ENCODE measurements around the gene SUPT7L. TPM values are rescaled to one million over a fixed set of nuclear protein-coding genes. Genes with fewer than 3 reads are reported as not detected.

SUPT7L gene
- total and polyA plus RNA-seq, 8 donors = 8.0 to 32.4 (median 11.2) TPM

- H3K4me3 ChIP-seq = no peak overlapping the region
- FAIRE-seq (no peak), ATAC-seq (no peak), DNase-seq (no peak)
- peaks cover 0 to 11% (median 0%) of the 10 kb centered on the region in 3 donors for H3K36me3 ChIP-seq
- peaks cover 0 to 13% (median 4%) of the 10 kb centered on the region in 3 donors for H3K4me1 ChIP-seq
- H3K9me3 ChIP-seq = no peaks in the 10 kb centered on the region
- no peak overlapping the region for H3K27ac ChIP-seq
- intact Hi-C loops (cut with DNase I) = no loop called here
- no peaks in the 10 kb centered on the region for H3K27me3 ChIP-seq
- TF ChIP-seq, protein P1, sequence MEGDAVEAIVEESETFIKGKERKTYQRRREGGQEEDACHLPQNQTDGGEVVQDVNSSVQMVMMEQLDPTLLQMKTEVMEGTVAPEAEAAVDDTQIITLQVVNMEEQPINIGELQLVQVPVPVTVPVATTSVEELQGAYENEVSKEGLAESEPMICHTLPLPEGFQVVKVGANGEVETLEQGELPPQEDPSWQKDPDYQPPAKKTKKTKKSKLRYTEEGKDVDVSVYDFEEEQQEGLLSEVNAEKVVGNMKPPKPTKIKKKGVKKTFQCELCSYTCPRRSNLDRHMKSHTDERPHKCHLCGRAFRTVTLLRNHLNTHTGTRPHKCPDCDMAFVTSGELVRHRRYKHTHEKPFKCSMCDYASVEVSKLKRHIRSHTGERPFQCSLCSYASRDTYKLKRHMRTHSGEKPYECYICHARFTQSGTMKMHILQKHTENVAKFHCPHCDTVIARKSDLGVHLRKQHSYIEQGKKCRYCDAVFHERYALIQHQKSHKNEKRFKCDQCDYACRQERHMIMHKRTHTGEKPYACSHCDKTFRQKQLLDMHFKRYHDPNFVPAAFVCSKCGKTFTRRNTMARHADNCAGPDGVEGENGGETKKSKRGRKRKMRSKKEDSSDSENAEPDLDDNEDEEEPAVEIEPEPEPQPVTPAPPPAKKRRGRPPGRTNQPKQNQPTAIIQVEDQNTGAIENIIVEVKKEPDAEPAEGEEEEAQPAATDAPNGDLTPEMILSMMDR (IDR thresholded peaks at IDR 0.05) = no peak
Measured at GRCh38 chr2:27624943-27625342, 38.5 kb downstream of the SUPT7L start.

DNA sequence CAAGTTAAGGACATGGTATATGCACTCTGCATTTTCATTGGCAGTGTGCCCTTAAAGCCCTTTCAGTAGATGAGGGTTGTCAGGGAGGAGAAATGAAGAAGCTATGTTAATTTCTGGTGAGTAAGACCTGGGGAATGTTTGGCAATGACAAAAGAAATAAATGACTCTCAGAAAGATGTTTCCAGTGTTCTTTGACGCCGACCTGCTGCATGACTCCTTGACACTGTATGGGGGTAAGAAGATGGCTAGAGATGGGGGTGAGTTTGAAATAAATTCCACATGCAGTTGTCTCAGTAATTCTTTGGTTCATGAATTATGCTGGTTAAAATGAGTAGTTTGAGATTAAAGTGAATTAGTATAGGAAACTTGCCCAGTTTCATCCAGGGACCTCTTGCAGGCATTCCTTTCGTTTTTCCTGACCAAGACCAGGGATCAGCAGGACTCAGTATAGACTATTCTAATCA is 40.5 kb downstream of the SUPT7L start:
- DNase-seq = no peak
- peaks cover 0 to 18% (median 0%) of the 10 kb centered on the region in 3 donors for H3K36me3 ChIP-seq
- H3K9me3 ChIP-seq = no peaks in the 10 kb centered on the region
- no peak overlapping the region for H3K27ac ChIP-seq
- no peak for ATAC-seq
- TF ChIP-seq, protein P1 (IDR thresholded peaks at IDR 0.05) = no peak
- intact Hi-C loops (cut with DNase I) = no loop called here
- no peak overlapping the region for H3K4me3 ChIP-seq
- 72 to 73% methylated on average over 3 of the region's 3 CpGs for WGBS, 2 donors
- FAIRE-seq = no peak
- H3K27me3 ChIP-seq = no peaks in the 10 kb centered on the region
- H3K4me1 ChIP-seq = peaks cover 0 to 4% (median 2%) of the 10 kb centered on the region in 3 donors

DNA sequence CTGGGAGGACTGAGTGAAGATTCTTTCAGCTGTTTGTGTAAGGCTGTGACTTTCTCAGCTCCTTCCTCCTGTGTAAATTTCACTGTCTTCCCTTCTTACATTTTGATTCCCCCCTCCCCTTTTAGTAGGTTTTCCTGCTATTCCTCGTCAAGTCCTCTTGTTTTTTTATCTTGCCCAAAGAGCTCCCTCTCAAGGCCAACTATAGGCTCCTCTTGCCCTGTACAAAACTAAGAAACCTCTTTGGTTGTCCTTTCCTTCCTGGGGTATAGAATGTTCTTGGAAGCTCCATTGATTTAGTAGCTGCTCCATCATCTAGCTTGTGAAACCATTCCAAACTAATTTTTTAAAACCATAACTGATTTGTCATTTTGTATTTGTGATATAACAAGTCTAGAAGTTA is 41.9 kb downstream of the SUPT7L start:
- Histone ChIP-seq H3K27me3 (no peaks in the 10 kb centered on the region), H3K36me3 (peaks cover 0 to 30% (median 4%) of the 10 kb centered on the region in 3 donors), H3K4me1 (no peaks in the 10 kb centered on the region), H3K9me3 (no peaks in the 10 kb centered on the region), H3K27ac (no peak overlapping the region), H3K4me3 (no peak overlapping the region)
- no peak for DNase-seq
- 81 to 84% methylated on average over 1 of the region's 1 CpG for WGBS, 2 donors
- no peak for FAIRE-seq
- no peak for ATAC-seq
- intact Hi-C loops (cut with DNase I) = no loop called here
- TF ChIP-seq, protein P1 (IDR thresholded peaks at IDR 0.05) = no peak

DNA sequence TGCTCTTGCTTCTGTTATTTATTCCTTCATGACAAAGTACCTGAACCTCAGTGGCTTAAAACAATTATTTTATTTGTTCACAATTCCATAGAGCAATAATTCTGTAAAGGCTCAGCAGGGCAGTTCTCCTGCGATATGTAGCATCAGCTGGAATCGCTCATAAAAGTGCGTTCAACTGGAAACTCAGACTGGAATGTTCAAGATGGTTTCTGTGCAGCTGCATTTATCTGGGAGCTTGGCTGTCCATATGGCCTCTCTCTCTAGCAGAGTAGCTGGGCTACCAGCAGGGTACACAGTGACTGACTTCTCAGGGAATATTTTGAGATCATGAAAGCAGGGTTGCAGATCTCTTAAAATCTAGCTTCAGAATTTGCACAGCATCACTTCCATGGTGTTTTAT is 48.1 kb downstream of the SUPT7L start:
- H3K27ac ChIP-seq = no peak overlapping the region
- no peak for FAIRE-seq
- intact Hi-C loops (cut with DNase I) = no loop called here

DNA sequence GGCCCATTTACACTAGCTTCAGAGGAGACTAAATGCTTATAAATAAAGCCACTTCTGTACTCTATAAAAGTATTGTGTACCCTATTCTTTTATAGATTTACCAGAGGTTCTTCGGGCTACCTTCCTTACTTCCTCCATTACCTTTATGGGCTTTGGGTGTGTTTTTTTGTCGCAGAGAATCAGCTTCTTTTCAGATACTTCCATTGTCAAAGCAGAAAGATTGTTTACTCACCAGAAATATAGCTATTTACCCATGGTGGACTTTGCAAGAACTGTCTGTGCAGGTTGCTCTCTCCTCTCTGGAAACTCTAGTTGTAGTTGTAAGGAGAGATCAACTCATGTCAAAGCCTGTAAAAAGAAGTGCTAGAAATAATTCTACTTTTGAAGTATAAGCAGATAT is 49.4 kb downstream of the SUPT7L start:
- ATAC-seq = no peak
- no peak for FAIRE-seq
- DNase-seq = no peak
- TF ChIP-seq, protein P1 (IDR thresholded peaks at IDR 0.05) = no peak
- intact Hi-C loops (cut with DNase I) = no loop called here
- Histone ChIP-seq H3K4me1 (no peaks in the 10 kb centered on the region), H3K27me3 (no peaks in the 10 kb centered on the region), H3K27ac (no peak overlapping the region), H3K4me3 (no peak overlapping the region), H3K9me3 (no peaks in the 10 kb centered on the region), H3K36me3 (peaks cover 0 to 35% (median 13%) of the 10 kb centered on the region in 3 donors)
- 95 to 98% methylated on average over 2 of the region's 2 CpGs for WGBS, 2 donors

More for the DNA sequence above, 48.1 kb downstream of the SUPT7L start:
- Histone ChIP-seq H3K9me3 (no peaks in the 10 kb centered on the region), H3K4me1 (no peaks in the 10 kb centered on the region), H3K36me3 (peaks cover 0 to 36% (median 13%) of the 10 kb centered on the region in 3 donors), H3K4me3 (no peak overlapping the region), H3K27me3 (no peaks in the 10 kb centered on the region)
- WGBS, 2 donors = 96 to 98% methylated on average over 3 of the region's 3 CpGs
- TF ChIP-seq, protein P1 (IDR thresholded peaks at IDR 0.05) = no peak
- ATAC-seq (no peak), DNase-seq (no peak)
